Measurements from ENCODE around the gene LCT. TPM values are rescaled to one million over a fixed set of nuclear protein-coding genes. Genes with fewer than 3 reads are reported as not detected.

LCT gene
- total and polyA plus RNA-seq, 3 experiments from 2014 or later: 0.29 to 0.48 TPM; not detected in 1

DNA sequence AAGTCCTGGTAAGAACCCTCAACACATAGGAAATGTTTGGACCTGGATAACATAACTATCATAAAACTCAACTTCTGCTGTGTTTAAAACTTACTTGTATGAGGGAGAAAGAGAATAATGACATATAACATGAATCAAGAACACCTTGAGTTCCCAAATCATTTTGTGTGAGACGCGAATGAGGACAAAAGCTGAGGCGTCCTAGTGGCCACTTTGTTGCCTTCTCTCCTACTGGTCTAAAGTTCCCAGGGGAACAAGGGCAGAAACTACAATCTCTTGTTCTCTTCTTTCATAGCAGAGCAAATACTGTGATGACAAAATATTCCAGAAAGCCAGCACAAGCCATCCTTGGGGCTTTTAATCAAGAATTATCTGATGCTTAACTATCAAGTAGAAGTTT is 8.3 kb upstream of the LCT start:
- Histone ChIP-seq H3K9me3 (ENCODE audit: low read length) (no peaks in the 10 kb centered on the region), H3K27me3 (ENCODE audit: insufficient read depth, low read length, poor library complexity, severe bottlenecking) (no peaks in the 10 kb centered on the region), H3K36me3 (ENCODE audit: insufficient read depth, low read length) (peaks cover 5% of the 10 kb centered on the region), H3K4me1 (ENCODE audit: insufficient read depth, low read length) (no peaks in the 10 kb centered on the region), H3K27ac (ENCODE audit: low read depth, low read length) (no peak overlapping the region), H3K4me3 (ENCODE audit: low read length) (no peak overlapping the region)
- Mint-ChIP-seq H3K4me3 (no peak overlapping the region), H3K9me3 (no peaks in the 10 kb centered on the region), H3K27me3 (peaks cover 0 to 1% of the 10 kb centered on the region in 2 donors), H3K27ac (peak overlapping the region in 1 of 8 donors; percentile 32), H3K36me3 (peaks cover 11 to 83% (median 24%) of the 10 kb centered on the region in 3 donors), H3K4me1 (peaks cover 0 to 7% (median 7%) of the 10 kb centered on the region in 3 donors)
- POLR2A ChIA-PET: interaction anchor here (0.6 kb wide), 1 partner anchor 118 kb away, joined by 4 read pairs; no protein-coding TSS in a partner anchor
- CTCF ChIA-PET: no interaction called here
- DNase-seq: no peak

- ChIA-PET CTCF (no interaction called here), POLR2A (no interaction called here)
- H3K27ac ChIP-seq (ENCODE audit: low read depth, low read length): no peak overlapping the region
- Mint-ChIP-seq H3K4me1 (peaks cover 0 to 10% (median 10%) of the 10 kb centered on the region in 3 donors), H3K27ac (peak overlapping the region in 2 of 8 donors; percentile 26 to 66), H3K36me3 (peaks cover 11 to 80% (median 20%) of the 10 kb centered on the region in 3 donors), H3K9me3 (no peaks in the 10 kb centered on the region), H3K27me3 (peaks cover 0 to 1% of the 10 kb centered on the region in 2 donors), H3K4me3 (no peak overlapping the region)
- no peaks in the 10 kb centered on the region for H3K4me1 ChIP-seq (ENCODE audit: insufficient read depth, low read length)
- H3K36me3 ChIP-seq (ENCODE audit: insufficient read depth, low read length): peaks cover 5% of the 10 kb centered on the region
- no peak overlapping the region for H3K4me3 ChIP-seq (ENCODE audit: low read length)
- H3K27me3 ChIP-seq (ENCODE audit: insufficient read depth, low read length, poor library complexity, severe bottlenecking): no peaks in the 10 kb centered on the region
- DNase-seq: no peak
- H3K9me3 ChIP-seq (ENCODE audit: low read length): no peaks in the 10 kb centered on the region
Observed at GRCh38 chr2:135844301-135844895, 7.4 kb upstream of the LCT start.

GRCh38 chr2:135843671-135844070 is 6.7 kb upstream of the LCT start:
- Mint-ChIP-seq H3K4me1 (peaks cover 0 to 10% (median 10%) of the 10 kb centered on the region in 3 donors), H3K9me3 (no peaks in the 10 kb centered on the region), H3K27ac (peak overlapping the region in 1 of 8 donors; percentile 19), H3K4me3 (no peak overlapping the region), H3K27me3 (peaks cover 0 to 1% of the 10 kb centered on the region in 2 donors), H3K36me3 (peaks cover 11 to 74% (median 14%) of the 10 kb centered on the region in 3 donors)
- Histone ChIP-seq H3K36me3 (ENCODE audit: insufficient read depth, low read length) (peaks cover 5% of the 10 kb centered on the region), H3K4me1 (ENCODE audit: insufficient read depth, low read length) (no peaks in the 10 kb centered on the region), H3K27me3 (ENCODE audit: insufficient read depth, low read length, poor library complexity, severe bottlenecking) (no peaks in the 10 kb centered on the region), H3K9me3 (ENCODE audit: low read length) (no peaks in the 10 kb centered on the region), H3K4me3 (ENCODE audit: low read length) (no peak overlapping the region), H3K27ac (ENCODE audit: low read depth, low read length) (no peak overlapping the region)
- POLR2A ChIA-PET: interaction anchor here (0.6 kb wide), 2 partner anchors 56 to 161 kb away, joined by 3 to 5 read pairs; no protein-coding TSS in a partner anchor
- DNase-seq: no peak
- CTCF ChIA-PET: no interaction called here

DNA sequence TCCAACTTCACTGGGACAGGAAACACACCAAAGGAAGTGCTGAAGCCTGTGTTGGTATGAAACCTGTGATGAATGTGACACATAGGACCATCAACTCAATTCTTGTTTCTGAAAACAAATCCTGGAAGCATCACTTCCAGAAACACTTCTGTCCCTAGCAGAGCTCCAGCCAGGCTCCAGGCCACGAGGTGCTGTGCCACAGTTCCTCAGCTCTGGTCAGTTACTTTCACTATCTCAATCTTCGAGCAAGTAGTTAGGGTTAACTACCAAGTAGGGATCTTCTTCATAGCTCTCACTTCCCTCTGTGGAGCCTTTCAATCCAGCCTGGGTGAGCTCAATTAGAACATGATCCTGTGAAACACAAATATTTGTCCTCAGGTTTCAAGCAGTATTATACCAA is 3.6 kb upstream of the LCT start:
- H3K36me3 Mint-ChIP-seq: peaks cover 5 to 50% (median 5%) of the 10 kb centered on the region in 3 donors
- CTCF ChIA-PET: interaction anchor here (1.5 kb wide), 1 partner anchor 43 kb away, joined by 4 read pairs; no protein-coding TSS in a partner anchor

DNA sequence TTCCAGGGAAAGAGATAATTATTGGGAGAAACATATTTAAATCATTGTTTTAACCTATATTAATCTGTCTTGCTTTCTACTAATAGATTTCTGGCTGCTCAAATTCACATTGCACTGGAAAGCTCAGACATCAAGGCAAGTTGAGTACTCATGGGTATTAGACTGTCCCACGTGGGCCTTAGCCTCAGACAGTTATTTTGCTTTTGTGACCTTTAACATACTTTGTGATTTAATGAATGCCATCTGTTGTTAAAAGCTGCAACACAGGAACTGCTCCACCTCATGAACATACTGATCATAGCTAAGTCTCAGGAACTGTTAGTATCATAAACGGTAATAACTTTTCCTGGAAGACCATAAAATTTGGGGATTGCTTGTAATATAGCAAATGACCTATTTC is 2.7 kb upstream of the LCT start:
- H3K36me3 ChIP-seq (ENCODE audit: insufficient read depth, low read length): no peaks in the 10 kb centered on the region
- H3K4me1 ChIP-seq (ENCODE audit: insufficient read depth, low read length): no peaks in the 10 kb centered on the region
- no peaks in the 10 kb centered on the region for H3K9me3 Mint-ChIP-seq
- H3K9me3 ChIP-seq (ENCODE audit: low read length): no peaks in the 10 kb centered on the region
- peaks cover 5 to 43% (median 5%) of the 10 kb centered on the region in 3 donors for H3K36me3 Mint-ChIP-seq
- POLR2A ChIA-PET: no interaction called here
- peak overlapping the region in 1 of 8 donors; percentile 50 for H3K27ac Mint-ChIP-seq
- H3K27me3 ChIP-seq (ENCODE audit: insufficient read depth, low read length, poor library complexity, severe bottlenecking): no peaks in the 10 kb centered on the region
- CTCF ChIA-PET: no interaction called here
- H3K4me1 Mint-ChIP-seq: peaks cover 2 to 13% (median 13%) of the 10 kb centered on the region in 3 donors
- H3K4me3 ChIP-seq (ENCODE audit: low read length): no peak overlapping the region
- no peak for DNase-seq
- no peak overlapping the region for H3K4me3 Mint-ChIP-seq
- H3K27ac ChIP-seq (ENCODE audit: low read depth, low read length): no peak overlapping the region
- H3K27me3 Mint-ChIP-seq: peaks cover 0 to 1% of the 10 kb centered on the region in 2 donors

More for the DNA sequence above, 3.6 kb upstream of the LCT start:
- no peaks in the 10 kb centered on the region for H3K9me3 Mint-ChIP-seq
- no peaks in the 10 kb centered on the region for H3K9me3 ChIP-seq (ENCODE audit: low read length)
- H3K27ac Mint-ChIP-seq: peak overlapping the region in 4 of 8 donors; percentile 0 to 66 (median 40)
- no peaks in the 10 kb centered on the region for H3K4me1 ChIP-seq (ENCODE audit: insufficient read depth, low read length)
- no peak overlapping the region for H3K27ac ChIP-seq (ENCODE audit: low read depth, low read length)
- no peaks in the 10 kb centered on the region for H3K36me3 ChIP-seq (ENCODE audit: insufficient read depth, low read length)
- H3K4me3 Mint-ChIP-seq: no peak overlapping the region
- no peak overlapping the region for H3K4me3 ChIP-seq (ENCODE audit: low read length)
- no peak for DNase-seq
- no peaks in the 10 kb centered on the region for H3K27me3 ChIP-seq (ENCODE audit: insufficient read depth, low read length, poor library complexity, severe bottlenecking)
- H3K4me1 Mint-ChIP-seq: peaks cover under 1 to 12% (median 12%) of the 10 kb centered on the region in 3 donors
- H3K27me3 Mint-ChIP-seq: peaks cover 0 to 1% of the 10 kb centered on the region in 2 donors
- POLR2A ChIA-PET: no interaction called here

DNA sequence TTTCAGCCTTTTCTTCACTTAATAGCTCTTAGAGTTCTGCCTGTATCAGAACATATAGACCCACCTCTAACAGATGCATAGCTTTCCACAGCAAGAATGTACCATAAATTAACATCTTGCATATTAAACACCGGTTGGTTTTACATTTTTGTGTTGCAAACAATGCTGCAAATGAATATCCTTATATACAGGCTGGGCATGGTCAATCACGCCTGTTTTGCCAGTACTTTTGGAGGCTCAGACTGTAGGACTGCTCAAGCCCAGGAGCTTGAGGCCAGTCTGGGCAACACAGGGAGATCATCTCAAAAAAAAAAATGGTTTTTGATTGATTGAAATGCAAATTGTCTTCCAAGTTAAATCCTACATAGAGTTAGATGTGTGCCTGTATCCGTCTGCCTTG is 1.5 kb upstream of the LCT start:
- no peak overlapping the region for H3K4me3 ChIP-seq (ENCODE audit: low read length)
- H3K27me3 ChIP-seq (ENCODE audit: insufficient read depth, low read length, poor library complexity, severe bottlenecking): no peaks in the 10 kb centered on the region
- Mint-ChIP-seq H3K9me3 (no peaks in the 10 kb centered on the region), H3K27me3 (peaks cover 0 to 1% of the 10 kb centered on the region in 2 donors), H3K4me3 (no peak overlapping the region), H3K36me3 (peaks cover under 1 to 31% (median 3%) of the 10 kb centered on the region in 3 donors), H3K4me1 (peaks cover 2 to 13% (median 13%) of the 10 kb centered on the region in 3 donors), H3K27ac (peak overlapping the region in 1 of 8 donors; percentile 81)
- H3K4me1 ChIP-seq (ENCODE audit: insufficient read depth, low read length): no peaks in the 10 kb centered on the region
- no peaks in the 10 kb centered on the region for H3K9me3 ChIP-seq (ENCODE audit: low read length)
- ChIA-PET CTCF (no interaction called here), POLR2A (interaction anchor here (0.7 kb wide), 1 partner anchor 32 kb away, joined by 3 read pairs; no protein-coding TSS in a partner anchor)
- H3K36me3 ChIP-seq (ENCODE audit: insufficient read depth, low read length): no peaks in the 10 kb centered on the region
- H3K27ac ChIP-seq (ENCODE audit: low read depth, low read length): no peak overlapping the region
- no peak for DNase-seq

DNA sequence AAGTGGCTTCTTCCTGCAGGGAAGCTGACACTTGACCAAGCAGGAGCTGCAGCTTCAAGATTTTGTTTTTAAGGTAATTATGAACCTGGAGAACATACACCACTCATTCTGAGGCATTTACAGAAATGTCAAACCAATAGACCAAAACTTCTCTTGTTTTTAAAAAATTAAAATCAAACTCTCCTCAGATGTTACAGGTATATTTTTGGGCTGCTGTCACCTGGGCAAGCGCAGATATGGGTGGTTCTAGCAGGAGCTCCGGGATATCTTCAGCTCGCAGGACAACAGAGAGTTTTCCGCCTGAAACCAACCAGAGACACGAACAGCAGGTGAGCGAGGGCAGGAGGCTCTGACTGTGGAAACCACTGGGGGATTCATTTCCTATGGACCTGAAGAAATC is 4.1 kb downstream of the LCT start:
- Mint-ChIP-seq H3K4me3 (no peak overlapping the region), H3K9me3 (no peaks in the 10 kb centered on the region), H3K27me3 (no peaks in the 10 kb centered on the region), H3K27ac (no peak overlapping the region), H3K36me3 (no peaks in the 10 kb centered on the region), H3K4me1 (peaks cover 2 to 4% (median 3%) of the 10 kb centered on the region in 3 donors)
- Histone ChIP-seq H3K27ac (ENCODE audit: low read depth, low read length) (no peak overlapping the region), H3K9me3 (ENCODE audit: low read length) (no peaks in the 10 kb centered on the region), H3K4me3 (ENCODE audit: low read length) (no peak overlapping the region), H3K36me3 (ENCODE audit: insufficient read depth, low read length) (no peaks in the 10 kb centered on the region), H3K4me1 (ENCODE audit: insufficient read depth, low read length) (no peaks in the 10 kb centered on the region), H3K27me3 (ENCODE audit: insufficient read depth, low read length, poor library complexity, severe bottlenecking) (no peaks in the 10 kb centered on the region)
- CTCF ChIA-PET: no interaction called here
- no peak for DNase-seq
- POLR2A ChIA-PET: no interaction called here

DNA sequence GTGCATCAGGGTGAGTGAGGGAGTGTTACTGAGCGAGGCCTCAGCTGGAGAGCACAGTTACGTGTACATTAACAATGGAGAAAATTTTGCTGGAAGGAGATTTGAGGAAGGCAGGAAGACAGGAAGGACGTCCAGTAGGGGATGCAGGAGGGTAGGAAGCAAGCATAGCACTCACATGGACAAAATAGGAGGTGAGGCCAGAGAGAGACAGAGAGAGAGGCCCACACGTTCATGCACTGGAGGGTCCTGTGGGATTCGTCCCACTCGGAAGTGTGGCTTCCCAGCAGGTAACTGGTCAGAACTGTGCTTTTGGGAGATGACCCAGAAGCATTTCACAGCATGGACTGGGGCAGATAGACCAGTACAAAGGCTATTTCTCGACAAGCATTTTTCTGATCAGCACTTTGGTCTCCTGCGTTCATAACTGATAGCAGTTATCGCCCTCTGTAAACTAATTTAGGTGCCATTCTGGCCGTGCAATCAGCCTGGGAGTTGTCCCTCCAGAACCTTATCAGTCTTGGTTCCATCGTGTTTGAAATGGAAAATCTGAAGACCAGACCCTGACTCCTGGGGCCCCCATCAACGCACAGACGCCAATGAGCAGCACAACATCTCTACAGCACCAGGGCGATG is 5.7 kb downstream of the LCT start:
- H3K9me3 ChIP-seq (ENCODE audit: low read length): no peaks in the 10 kb centered on the region
- Mint-ChIP-seq H3K27ac (no peak overlapping the region), H3K4me3 (no peak overlapping the region), H3K27me3 (no peaks in the 10 kb centered on the region), H3K4me1 (peaks cover 2 to 4% (median 3%) of the 10 kb centered on the region in 3 donors), H3K36me3 (no peaks in the 10 kb centered on the region), H3K9me3 (no peaks in the 10 kb centered on the region)
- no peaks in the 10 kb centered on the region for H3K4me1 ChIP-seq (ENCODE audit: insufficient read depth, low read length)
- no peaks in the 10 kb centered on the region for H3K27me3 ChIP-seq (ENCODE audit: insufficient read depth, low read length, poor library complexity, severe bottlenecking)
- no peak overlapping the region for H3K27ac ChIP-seq (ENCODE audit: low read depth, low read length)
- no peak overlapping the region for H3K4me3 ChIP-seq (ENCODE audit: low read length)
- ChIA-PET POLR2A (no interaction called here), CTCF (no interaction called here)
- no peaks in the 10 kb centered on the region for H3K36me3 ChIP-seq (ENCODE audit: insufficient read depth, low read length)
- DNase-seq: no peak
